Left ventricle myocardium superior (tissue), 1 donor: ENCODE results near the gene TTC17. TPM values are rescaled to one million over a fixed set of nuclear protein-coding genes. Genes with fewer than 3 reads are reported as not detected.

ENCODE experiments used
- ATAC-seq: fragments of 200-7000 bp; cut with Tn5 transposase; one replicate; pipeline ENCODE4 v1.9.1; 2020; ENCODE audit warnings: mild to moderate bottlenecking, moderate library complexity
- DNase-seq: peaks from one replicate; pipeline ENCODE4 v3.0.0-alpha.2; 2020
- intact Hi-C: fragments of 100-400 bp; cut with micrococcal nuclease; formaldehyde crosslinking; loops from one replicate; pipeline ENCODE4 v1.11.0; 2022
- total RNA-seq: library from RNA; stranded (reverse); fragmentation: NEBNext Ultra II Directional; extraction: Animal tissue kit (Norgen Biotek cat#: 25700); gene quantifications from one replicate; pipeline ENCODE4 v1.2.1, GENCODE V29; 2021
- donor health status: DM: no; HTN: yes; CAD: no; lungs with severe emphysema.

The TTC17 gene
- total RNA-seq, 1 donor from 2014 or later = 29.7 TPM

- DNase-seq (no peak), ATAC-seq (no peak)
- intact Hi-C loops = no loop called here
These were observed 157.7 kb downstream of the TTC17 start for GRCh38 chr11:43516316-43516850.

GRCh38 chr11:43517518-43517917, 158.8 kb downstream of the TTC17 start:
- intact Hi-C loops = no loop called here
- ATAC-seq (no peak), DNase-seq (no peak)

- DNase-seq = no peak
- intact Hi-C loops = no loop called here
- ATAC-seq = no peak
These were observed 159.9 kb downstream of the TTC17 start for GRCh38 chr11:43518408-43519160.

- DNase-seq (no peak), ATAC-seq (no peak)
These were observed 162.8 kb downstream of the TTC17 start for GRCh38 chr11:43521471-43521870.

GRCh38 chr11:43523632-43524031, 164.9 kb downstream of the TTC17 start:
- DNase-seq = no peak
- ATAC-seq = no peak
- intact Hi-C loops = no loop called here

More at GRCh38 chr11:43521471-43521870, 162.8 kb downstream of the TTC17 start:
- intact Hi-C loops = no loop called here

- intact Hi-C loops = no loop called here
- ATAC-seq (no peak), DNase-seq (no peak)
These were observed 173.3 kb downstream of the TTC17 start for GRCh38 chr11:43532041-43532440.

GRCh38 chr11:43537833-43538615, 179.3 kb downstream of the TTC17 start:
- intact Hi-C loops = no loop called here
- DNase-seq (no peak), ATAC-seq (no peak)

GRCh38 chr11:43541993-43542392, 183.3 kb downstream of the TTC17 start:
- DNase-seq (no peak), ATAC-seq (no peak)
- intact Hi-C loops = no loop called here

GRCh38 chr11:43542750-43543712, 184.3 kb downstream of the TTC17 start:
- no peak for DNase-seq
- intact Hi-C loops = no loop called here
- ATAC-seq = no peak

Other genes with a start within 250 kb of the TTC17 start
- 41.0 TPM for gene API5, start 46.9 kb upstream of the TTC17 start, total RNA-seq